ENCODE measurements around the gene SPRR2B.
"Not testable (repeated sequence)": the region's sequence is repeated elsewhere in the genome, so short reads cannot be mapped to it uniquely, and the experiment has no call there.

SPRR2B gene

GRCh38 chr1:153071511-153071910, at the start of gene SPRR2B:
Gene SPRR2B, minus strand, starts transcription at chr1:153071611. Its CDS starts 772 bp downstream, at chr1:153070839.
- DNase-seq = no peak

DNA sequence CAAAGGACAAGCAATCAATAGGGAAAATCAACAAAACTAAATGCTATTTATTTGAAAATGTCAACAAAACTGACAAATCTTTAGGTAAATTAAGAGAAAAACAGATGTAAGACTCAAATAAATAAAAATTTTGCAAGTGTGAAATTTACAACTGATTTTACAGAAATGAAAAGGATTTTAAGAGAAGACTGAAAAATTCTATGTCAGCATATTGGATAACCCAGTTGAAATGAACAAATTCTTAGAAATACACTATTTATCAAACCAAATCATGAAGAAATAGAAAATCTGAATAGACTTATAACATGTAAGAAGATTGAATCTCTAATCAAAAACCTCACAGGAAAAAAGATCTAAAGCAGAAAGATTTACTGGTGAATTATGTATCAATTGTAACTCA, 49.5 kb upstream of the SPRR2B start:
- DNase-seq = no peak

GRCh38 chr1:153119491-153119971, 48.1 kb upstream of the SPRR2B start:
- no peak for DNase-seq

DNA sequence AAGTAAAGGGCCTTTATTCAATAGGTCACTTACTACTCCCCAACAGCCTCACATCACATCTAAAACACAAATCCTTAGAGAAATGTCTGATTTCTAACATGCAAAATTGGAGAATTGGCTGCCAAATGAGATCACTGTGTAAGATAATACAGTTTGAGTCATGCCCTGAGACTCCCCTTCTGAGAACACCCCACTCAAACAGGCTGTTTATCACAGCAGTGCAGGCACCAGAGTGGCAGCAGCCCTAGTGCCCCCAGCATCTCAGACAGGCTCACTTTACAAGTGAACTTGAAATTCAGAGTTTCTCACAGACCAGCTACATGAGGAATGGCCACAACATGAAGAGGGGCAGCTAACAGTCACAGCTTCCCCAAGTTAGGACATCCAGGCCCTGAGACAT, 43.9 kb upstream of the SPRR2B start:
- not testable (repeated sequence) for DNase-seq

- DNase-seq = no peak
Measured at GRCh38 chr1:153113416-153113815, 42.0 kb upstream of the SPRR2B start, which contains the start of gene SPRR2F. Gene SPRR2F, minus strand, starts transcription at chr1:153113516. Its CDS starts 783 bp downstream, at chr1:153112733.

DNA sequence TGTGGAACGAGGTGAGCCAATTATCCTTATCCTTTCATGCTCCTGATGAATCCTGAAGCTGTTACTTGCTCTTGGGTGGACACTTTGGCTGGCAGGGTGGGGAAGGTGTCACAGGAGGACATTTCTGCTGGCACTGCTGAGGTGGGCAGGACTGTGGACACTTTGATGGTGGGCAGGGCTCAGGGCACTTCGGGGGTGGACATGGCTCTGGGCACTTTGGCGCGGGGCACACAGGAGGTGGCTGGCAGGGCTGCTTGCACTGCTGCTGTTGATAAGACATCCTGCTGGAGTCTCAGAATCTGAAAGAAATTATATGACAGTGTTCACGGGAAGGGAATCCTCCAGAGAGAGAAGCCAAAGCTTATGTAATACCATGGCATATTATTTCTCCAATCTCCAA, 41.0 kb upstream of the SPRR2B start:
- DNase-seq = not testable (repeated sequence)

DNA sequence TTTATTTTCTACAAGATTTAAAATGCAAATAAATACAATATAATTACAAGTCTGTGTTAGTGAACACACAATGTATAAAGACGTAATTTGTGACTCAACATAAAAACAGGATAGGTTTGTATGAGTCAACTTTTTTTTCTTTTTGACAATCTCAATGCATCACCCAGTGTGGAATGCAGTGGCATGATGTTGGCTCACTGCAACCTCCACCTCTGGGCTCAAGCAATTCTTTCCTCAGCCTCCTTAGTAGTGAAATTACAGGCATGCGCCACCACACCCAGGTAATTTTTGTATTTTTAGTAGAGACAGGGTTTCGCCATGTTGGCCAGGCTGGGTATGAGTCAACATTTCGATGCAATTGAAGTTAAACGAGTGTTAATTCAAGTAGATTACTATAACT, 28.8 kb upstream of the SPRR2B start:
- no peak for DNase-seq

- DNase-seq = no peak
Measured at GRCh38 chr1:153099461-153100045, 28.1 kb upstream of the SPRR2B start.

GRCh38 chr1:153095764-153096163, 24.4 kb upstream of the SPRR2B start:
- no peak for DNase-seq

- DNase-seq = no peak
Measured at GRCh38 chr1:153094426-153094825, 23.0 kb upstream of the SPRR2B start, which contains the start of gene SPRR2E. Gene SPRR2E, minus strand, starts transcription at chr1:153094526. Its CDS starts 775 bp downstream, at chr1:153093751.

GRCh38 chr1:153087652-153088051, 16.2 kb upstream of the SPRR2B start:
- no peak for DNase-seq

DNA sequence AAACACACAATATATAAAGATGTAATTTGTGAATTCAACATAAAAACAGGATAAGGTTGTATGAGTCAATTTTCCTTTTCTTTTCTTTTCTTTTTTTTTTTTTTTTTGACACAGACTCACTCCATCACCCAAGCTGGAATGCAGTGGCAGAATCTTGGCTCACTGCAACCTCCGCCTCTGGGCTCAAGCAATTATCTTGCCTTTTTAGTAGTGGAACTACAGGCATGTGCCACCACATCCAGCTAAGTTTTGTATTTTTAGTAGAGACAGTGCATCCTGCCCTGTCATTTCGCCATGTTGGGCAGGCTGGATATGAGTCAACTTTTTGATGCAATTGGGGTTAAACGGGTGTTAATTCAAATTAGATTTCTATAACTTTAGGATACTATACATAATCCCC, 10.3 kb upstream of the SPRR2B start:
- DNase-seq = no peak

DNA sequence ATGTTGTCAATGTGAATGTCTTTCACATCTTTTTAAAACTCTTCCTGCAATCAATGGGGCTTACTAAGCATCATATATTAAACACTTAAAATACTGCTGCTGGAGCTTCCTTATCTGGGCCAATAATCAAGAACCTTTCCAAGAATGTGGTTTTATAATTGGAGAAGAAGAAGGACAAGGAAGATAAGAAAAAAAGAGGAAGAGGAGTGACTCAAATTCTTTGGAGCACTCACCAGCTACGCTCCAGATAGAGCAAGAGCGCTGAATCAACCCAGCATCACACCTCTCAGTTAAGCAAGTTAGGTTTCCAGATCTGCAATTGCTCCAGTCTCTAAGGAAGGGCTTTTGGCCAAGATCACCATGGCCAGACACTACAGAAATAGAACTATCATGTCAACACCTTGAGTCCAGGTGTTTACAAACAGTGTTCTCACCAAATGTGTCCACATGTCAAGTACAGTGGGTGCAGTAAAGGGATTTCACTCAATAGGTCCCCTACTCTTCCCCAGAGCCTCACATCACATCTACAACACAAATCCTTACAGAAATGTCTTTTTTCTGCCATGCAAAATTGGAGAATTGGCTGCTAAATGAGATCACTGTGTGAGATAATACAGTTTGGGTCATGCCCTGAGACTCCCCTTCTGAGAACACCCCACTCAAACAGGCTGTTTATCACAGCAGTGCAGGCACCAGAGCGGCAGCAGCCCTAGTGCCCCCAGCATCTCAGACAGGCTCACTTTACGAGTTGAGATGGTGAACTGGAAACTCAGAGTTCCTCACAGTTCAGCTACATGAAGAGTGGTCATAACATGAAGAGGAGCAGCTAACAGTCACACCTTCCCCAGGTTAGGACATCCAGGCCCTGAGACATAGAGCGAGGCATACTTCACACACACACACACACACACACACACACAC, 1.7 kb upstream of the SPRR2B start:
- DNase-seq = no peak

DNA sequence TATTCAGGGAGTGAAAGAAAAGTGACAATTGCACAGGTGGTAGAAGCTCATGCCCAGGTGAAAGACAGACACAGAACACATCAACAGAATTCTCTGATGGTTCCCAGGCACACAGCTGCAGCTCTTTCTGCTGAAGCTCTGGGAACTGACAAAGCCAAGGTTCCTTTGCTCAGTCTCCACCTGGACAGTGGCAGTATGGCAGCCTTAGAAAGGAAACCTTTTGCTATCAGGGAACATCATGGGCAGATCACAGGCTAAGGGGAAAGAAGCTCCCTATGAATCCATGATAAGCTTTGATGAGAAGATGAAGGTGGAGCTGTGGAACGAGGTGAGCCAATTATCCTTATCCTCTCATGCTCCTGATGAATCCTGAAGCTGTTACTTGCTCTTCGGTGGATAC, 1.2 kb downstream of the SPRR2B start:
- no peak for DNase-seq

GRCh38 chr1:153058826-153059784, 12.3 kb downstream of the SPRR2B start:
- no peak for DNase-seq

DNA sequence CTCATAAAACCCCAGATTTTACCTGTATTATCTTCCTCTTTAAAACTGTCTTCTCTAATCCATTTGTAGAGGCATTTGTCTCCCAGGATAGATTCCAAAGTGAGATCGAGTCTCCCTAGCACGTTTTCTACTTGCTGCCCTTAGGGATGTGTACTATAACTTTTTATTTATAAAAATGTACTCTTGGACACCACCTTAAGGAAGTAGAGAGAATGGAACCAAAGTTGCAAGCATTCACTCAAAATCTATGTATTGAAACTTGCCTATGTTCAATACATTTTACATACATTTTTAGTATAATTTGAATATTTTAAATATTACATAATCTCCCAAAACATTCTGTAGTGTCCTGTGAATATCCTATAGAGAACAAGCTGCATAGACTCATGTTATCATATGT, 13.3 kb downstream of the SPRR2B start:
- DNase-seq = no peak

DNA sequence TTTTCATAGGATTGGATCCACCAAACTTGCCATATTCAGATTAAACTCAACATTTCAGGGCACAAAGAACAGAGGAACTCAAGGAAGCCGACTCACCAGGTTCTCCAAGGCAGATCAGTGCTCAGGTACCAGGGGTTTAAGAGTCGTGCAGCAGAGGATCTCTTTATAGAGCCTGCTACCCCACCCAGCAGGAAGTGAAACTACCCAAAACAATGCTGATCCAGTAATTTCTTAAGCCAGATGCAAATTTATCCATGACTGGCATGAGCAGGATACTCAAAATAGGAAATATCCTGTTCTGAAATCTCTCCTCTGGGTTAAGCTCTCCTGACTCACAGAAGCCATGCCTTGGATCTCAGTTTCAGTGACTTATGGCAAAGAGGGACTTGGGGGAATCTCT, 14.0 kb downstream of the SPRR2B start, which contains the start of gene SPRR2A:
Gene SPRR2A (minus strand): TSS at position 138 of the 400 bp plus-strand sequence. CDS start 777 bp downstream, outside the sequence.
- no peak for DNase-seq

- DNase-seq = not testable (repeated sequence)
Measured at GRCh38 chr1:153056111-153056510, 15.3 kb downstream of the SPRR2B start.

DNA sequence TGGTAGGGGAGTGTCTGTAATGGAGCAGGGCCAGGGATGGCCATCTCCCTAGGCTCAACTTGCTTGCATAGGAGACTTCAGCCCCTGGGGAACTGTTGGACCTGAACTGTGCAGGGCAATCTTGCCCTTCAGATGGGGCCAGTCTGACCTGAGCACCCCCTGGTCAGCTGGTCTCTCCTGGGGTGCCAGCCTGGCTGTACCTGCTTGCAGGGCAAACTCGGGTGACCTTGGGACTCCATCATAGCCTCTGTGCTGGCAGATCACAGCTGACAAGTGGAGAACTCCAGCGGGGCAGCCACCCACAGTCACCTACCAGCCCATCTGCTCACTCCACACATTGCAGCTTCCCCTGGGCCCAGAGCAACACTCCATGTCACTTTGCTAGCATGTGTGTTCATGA, 22.2 kb downstream of the SPRR2B start:
- DNase-seq = no peak

DNA sequence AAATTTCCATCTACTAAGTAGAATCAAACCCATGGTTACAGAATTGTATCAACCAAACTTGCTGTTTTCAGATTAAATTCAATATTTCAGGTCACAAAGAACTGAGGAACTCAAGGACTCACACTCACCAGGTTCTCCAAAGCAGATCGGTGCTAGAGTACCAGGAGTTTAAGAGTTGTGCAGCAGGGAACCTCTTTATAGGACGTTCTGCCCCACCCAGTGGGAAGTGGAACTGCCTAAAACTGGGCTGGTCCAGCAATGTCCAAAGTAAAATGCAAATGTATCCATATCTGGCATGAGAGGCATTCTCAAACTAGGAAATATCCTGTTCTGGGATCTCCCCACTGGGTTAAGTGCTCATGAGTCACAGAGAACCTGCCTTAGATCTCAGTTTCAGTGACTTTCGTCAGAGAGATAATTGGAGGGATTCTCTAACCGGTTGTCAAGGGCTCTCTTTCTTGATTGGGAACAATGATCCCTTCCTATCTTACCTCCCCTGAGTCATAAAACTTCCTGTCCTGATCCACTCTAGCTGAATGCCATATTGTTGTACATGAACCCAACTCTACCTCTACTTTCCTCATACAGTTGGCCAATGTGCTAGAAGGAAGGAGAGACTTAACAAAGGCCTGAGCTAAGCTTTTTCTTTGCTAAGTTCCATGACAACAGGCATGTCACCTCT, 30.3 kb downstream of the SPRR2B start, which contains the start of gene SPRR2D:
Gene SPRR2D (minus strand): TSS at position 171 of the 682 bp plus-strand sequence. CDS start 774 bp downstream, outside the sequence.
- no peak for DNase-seq

- no peak for DNase-seq
Measured at GRCh38 chr1:153035211-153035610, 36.2 kb downstream of the SPRR2B start.

Data from cerebellar nuclear complex (tissue), 1 donor.